GM20431 (cell line): Measurements from ENCODE around the gene NCOA1.

Experiments
- in situ Hi-C: fragments of 300-500 bp; cut with MseI, MboI; formaldehyde crosslinking; loops from one replicate; pipeline ENCODE4 v1.15.0; 2020; ENCODE audit warnings: low sequenced_read_pairs; ENCODE audit not compliant: unreplicated experiment

NCOA1 gene

DNA sequence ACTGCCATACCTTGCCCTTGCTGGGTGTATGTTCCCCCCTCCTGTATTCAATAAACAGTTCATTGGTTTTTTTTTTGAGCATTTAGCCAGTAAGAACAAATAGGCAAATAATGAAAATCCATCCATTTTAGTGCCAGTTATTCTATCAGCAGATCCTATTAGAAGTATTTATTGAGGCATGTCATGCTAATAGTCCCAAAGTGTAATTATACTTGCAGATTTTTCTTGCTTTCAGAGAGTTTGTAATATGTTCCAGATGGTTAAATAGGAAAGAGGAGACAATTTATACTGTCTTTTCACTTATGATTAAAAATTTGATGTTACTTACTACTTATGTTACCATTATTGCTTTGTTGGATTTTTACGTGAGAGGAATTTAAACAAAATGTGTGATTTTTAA lies 127.6 kb downstream of the NCOA1 start:
- in situ Hi-C loops, result no loop called here

DNA sequence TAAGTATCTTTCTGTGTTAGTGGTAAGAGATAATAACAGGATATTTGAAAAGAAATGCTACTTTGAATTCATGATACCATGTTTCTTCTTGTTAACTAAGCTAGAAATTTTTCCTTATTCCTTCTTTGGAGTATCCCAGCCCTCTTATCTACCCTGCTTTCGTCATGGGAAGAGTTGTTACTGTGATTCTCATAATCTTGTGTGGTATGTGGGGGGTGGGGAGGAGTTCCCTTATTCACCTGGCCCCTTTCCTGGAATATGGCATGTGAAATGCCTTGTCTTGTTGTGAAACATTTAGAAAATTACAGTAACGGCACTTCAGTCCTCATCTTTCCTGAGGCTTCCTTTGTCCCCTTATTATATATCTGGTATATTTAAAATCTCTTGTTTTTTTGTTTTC lies 129.9 kb downstream of the NCOA1 start:
- in situ Hi-C loops, result no loop called here

DNA sequence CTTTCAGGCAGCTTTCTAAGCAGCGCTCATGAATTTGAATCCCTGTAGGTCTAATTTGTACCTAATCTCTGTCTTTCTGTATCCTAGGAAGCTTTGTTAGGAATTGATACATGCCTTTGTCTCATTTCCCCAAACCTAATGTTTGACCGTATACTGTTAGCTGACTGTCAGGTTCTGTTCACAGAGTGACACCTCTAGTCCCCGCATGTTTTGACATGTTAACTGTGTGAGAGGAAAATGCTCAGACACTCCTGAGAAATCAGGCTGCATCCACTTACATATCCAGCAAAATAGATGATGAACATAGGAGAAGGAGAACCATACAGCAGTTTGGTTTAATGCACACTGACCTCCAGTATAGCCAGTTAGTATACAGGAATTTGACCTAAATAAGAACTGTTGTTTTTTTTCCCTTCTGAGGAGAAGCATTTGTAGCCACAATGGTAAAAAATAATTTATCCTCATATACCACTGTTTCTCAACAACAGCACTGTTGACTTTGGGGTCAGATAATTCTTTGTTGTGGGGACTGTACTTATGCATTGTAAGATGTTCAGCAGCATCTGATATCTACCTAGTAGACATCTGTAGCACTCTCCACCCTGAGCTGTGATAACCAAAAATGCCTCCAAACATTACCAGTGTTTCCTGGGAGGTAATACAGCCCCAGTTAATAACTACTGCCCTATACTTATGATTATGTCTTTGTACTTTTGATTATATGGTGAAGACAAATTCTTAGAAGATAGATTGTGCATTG lies 130.9 kb downstream of the NCOA1 start:
- in situ Hi-C loops, result no loop called here

DNA sequence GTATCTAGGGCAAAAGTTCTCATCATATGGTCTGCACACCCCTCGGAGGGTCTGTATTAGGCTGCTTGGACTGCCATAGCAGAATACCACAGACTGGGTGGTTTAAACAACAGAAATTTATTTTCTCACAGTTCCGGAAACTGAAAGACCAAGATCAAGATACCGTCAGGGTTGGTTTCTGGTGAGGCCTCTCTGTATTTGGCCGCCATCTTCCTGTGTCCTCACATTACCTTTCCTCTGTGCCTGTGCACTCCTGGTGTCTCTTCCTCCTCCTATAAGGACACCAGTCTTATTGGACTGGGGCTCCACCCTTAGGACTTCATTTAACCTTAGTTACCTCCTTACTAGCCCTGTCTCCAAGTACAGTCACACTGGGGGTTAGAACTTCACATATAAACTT lies 132.5 kb downstream of the NCOA1 start:
- in situ Hi-C loops, result no loop called here

DNA sequence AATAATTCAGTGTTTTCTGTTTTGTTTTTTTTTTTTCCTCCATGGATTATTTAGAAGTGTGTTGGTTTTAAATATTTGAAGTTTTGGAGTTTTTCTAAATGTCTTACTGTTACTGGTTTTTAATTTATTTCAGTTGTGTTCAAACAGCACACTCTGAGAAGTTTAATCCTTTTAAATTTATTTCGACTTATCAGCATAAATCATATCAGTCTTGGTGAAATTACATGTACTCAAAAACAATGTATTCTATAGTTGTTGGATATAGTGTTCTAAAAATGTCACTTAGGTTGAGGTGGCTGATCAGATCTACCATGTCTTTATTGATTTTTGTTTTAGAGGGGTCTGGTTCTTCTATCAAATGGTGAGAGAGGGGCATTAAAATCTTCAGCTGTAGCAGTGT lies 134.7 kb downstream of the NCOA1 start:
- in situ Hi-C loops, result no loop called here

DNA sequence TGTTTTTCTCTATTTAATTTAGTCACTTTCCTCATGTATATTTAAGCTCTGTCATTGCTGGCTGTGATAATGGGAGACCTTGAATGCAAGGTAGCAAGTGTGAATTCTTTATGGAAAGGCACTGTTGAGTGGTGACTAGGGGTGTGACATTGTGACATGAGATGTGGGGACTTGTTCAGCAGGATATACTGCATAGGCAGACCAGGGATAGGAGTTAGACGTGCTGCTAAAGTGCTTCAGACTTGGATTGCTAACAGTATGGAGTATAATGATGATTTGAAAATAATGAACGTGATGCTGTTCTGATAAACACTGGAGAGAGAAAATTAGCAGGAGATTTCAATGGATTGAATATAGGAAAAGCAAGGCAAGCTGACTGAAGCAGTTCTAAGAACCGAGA lies 135.1 kb downstream of the NCOA1 start:
- in situ Hi-C loops, result no loop called here

DNA sequence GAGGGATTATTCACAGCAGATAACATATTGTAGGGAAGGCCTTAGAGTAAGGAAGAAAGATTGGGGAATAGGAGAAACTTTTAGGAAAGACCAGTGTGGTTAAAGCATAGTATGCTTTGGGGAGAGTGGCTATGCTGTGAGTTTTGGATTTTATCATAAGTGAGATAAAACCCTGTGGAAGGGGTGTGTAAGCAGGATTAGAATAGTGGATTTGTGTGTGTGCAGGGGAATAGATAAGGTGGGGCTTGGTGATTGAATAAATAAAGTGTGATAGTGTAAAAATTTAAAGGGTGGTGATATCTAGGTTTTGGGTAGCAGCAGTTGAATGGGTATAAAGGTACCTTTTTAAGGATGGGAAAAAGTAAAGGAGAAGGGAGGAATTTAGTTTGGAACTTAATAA lies 137.7 kb downstream of the NCOA1 start:
- in situ Hi-C loops, result no loop called here

DNA sequence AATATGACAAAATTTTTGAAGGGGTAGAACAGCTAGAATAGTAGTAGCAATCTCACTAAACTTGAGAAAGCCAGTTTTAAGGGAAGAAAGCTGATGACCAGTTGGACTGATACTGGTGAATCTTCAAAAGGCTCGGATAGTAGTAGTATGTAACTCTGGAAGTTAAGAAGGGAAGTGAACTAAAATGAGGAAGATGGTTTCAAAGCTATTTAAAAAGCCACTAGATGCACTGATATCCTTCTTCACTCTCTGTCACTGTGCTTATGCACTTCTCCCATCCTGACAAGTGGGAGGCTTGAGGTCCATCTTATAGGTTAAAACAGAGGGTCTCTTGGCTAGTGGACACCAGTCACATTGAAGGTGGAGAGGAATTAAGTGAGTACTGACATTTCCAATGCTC lies 141.1 kb downstream of the NCOA1 start:
- in situ Hi-C loops, result no loop called here

DNA sequence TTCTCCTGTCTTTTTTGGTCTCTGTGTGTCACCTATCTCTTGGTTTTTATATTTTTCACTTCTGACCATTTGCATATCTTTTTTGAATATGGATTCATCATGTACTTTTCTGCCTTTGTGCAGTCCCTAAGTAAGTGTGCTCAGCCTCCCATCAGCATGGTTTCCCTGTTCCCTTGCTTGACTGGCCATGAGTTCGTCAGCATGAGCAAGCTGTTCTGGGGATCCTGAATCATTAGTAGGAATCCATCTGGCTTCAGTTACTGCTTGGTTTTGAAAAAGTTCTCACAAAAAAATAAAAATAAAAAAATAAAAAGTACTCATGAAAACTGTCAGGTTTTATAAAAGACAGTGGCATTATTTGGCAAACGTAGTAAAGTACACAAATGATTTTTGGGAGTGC lies 144.1 kb downstream of the NCOA1 start:
- in situ Hi-C loops, result no loop called here

DNA sequence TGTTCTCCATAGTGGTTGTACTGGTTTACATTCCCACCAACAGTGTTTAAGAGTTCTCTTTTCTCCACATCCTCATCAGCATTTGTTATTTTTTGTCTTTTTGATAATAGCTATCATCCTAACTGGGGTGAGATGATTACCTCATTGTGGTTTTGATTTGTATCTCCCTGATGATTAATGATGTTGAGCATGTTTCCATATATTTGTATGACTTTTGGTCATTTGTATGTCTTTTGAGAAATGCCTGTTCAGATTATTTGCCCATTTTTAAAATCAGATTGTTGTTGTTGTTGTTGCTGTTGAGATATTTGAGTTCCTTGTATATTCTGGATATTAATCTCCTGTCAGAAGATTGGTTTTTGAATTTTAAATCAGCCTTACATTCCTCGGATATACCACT lies 147.5 kb downstream of the NCOA1 start:
- in situ Hi-C loops, result no loop called here

DNA sequence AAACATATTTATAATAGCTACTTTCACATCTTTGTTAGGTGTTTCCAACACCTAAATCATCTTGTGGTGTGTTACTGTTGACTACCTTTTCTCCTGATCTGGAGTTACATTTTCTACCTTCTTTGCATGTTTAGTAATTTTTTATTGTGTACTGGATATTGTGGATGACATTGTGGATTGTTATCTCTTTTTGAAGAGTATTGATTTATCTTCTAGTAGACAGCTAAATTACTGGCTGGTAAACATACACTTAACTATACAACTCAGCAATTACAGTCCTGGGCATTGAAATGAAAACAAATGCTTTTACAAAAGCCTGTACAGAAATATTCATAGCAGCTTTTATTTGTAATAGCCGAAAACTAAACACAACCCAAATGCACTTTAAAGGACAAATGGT lies 151.3 kb downstream of the NCOA1 start:
- in situ Hi-C loops, result no loop called here

DNA sequence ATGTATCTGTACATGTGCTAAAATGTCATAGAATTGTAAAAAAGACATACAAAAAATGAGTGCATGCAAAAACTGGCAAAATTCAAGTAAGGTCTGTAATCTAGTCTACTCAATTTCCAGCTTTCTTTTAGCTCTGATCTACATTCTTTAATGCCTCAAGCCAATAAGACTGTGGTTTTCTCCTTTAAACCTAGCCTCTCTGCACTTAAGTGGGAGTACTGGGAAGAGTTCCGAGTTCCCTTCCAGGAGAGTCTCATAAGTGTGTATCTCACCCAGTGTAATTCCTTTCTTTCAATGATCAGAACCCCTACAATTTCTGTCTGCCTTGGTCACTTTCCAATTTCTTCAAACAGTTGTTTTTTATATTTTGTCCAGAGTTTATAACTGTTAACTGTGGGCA lies 152.0 kb downstream of the NCOA1 start:
- in situ Hi-C loops, result no loop called here

DNA sequence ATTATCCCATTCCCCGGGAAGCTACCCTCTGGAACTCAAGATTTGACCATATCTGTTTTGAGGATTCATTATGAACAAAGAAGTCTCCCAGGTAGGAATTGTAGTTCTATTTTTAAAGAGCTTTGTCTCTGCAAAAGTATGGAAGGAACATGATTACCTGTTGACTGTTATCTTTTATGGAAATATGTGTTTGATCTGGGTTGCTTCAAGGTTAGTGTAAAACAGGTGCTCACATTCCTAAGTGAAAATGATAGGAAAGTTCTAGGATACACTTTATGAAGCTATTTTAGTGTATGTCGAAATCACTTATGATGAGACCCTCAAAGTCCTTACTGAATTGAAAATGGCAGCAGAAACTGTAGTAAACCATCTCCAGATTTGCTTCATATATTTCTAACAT lies 153.0 kb downstream of the NCOA1 start:
- in situ Hi-C loops, result no loop called here

DNA sequence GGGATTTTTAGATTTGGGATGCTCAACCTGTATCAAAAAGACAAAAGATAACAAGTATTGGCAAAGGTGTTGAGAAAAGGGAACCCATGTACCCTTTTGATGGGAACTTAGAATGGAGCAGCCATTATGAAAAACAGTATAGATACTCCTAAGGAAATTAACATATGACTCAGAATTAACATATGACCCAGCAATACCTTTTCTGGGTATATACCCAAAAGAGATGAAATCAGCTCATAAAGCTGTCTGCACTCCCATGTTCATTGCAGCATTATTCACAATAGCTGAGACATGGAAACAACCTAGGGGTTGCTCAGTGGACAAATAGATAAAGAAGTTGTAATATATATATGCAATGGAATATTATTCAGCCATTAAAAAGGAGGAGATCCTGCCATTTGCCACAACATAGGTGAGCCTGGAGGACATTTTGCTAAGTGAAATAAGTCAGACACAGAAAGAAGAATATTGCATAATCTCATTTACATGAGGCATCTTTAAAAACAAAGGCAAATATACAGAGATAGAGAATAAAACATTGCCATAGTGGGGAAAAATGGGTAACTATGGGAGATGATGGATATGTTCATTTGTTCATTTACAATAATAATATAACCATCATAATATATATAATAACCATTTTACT lies 160.1 kb downstream of the NCOA1 start:
- in situ Hi-C loops, result no loop called here

DNA sequence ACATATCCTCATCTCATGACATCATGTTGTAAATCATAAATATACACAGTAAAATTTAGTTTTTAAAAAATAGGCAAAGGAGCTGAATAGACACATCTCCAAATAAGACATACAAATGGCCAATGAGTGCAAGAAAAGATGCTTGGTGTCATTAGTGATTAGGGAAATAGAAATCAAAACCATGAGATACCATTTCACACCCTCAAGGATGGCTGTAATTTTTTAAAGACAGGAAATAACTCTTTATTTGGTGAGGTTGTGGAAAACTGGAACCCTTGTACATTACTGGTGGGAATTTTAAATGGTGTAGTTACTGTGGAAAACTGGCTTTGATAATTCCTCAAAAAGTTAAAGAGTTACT lies 160.6 kb downstream of the NCOA1 start:
- in situ Hi-C loops, result no loop called here

DNA sequence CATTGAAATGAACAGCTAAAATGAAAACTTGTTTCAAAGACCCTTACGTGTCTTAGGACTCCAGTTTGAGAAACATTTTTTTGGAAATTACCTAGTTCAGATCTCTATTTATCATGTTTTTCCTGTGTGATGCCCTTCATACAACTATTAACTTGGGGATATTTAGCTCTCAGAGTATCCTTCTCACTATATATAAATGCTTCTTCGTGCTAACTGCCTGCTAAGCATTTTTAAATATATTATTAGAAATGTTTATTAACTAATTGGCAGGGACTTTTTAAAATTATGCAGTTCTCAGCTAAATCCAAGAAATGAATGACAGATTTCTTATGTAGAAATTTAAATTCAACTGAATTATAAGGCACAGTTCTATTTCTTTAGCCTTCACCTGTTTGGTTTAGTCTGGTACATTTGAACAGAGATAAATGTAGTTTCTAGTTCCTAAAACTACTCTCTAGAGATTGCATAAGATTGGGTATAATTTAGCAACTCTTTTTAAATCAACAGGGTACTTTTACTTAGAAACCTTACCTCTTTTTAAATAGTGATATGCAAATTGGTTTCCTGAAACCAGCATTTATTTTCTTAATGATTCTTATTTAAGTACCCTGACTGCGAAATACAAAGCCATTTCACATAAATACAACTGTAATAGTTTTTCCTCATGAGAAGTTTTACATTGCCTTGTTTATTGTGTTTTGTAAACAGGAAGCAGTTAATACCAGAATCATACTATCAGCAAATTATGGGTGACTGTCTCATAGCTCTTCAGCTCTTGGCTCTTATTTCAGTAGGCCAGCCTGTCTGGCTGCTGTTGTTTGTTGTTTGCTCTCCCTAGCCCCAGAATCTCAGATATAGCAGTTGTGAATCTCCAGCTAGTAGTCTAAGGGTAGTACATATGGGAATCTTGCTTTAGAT lies 161.5 kb downstream of the NCOA1 start:
- in situ Hi-C loops, result no loop called here

DNA sequence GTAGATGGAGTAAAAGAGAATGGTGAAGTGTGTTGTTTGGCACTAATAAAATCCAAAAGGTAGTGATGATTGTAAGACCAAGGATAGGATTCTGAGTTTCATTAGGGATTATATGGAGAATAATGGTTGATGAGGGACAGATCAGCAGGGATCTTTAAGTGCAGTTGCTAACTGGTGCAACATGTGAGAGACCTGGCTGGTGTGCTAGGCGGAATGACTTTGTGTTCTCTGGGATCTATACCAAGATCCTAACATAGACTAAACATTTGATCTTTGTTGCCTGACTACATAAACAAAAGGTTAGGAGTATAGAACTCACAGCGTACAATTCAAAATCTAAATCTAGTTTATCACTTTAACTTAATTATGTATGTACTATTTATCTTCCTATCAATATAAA lies 166.8 kb downstream of the NCOA1 start:
- in situ Hi-C loops, result no loop called here

DNA sequence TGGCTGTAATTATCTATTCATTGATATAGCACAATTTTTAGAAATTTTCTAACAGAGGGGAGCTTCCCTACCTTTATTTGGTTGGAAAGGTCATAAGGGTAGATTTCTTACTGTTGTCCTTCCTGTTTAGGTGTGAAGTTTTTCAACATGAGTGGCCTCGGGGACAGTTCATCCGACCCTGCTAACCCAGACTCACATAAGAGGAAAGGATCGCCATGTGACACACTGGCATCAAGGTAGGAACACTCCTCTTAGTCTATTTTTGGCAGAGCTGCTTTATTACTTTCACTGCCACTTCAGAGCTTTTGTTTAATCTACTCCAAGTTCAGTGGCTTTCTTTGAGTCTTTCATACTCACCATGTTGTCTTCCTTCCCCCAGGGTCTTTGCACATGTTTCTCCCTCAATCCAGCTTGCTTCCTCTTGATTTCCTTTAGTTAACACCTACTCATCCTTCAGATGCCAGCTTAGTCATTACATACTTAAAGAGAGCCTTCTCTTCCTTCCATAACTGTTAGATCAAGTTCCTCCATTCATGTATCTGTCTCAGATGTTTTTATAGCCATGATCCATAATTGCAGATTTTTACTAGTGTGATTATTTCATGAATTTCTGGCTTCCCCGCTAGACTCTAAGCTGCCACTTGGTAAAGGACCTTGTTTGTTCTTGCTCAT lies 167.6 kb downstream of the NCOA1 start:
- in situ Hi-C loops, result no loop called here

DNA sequence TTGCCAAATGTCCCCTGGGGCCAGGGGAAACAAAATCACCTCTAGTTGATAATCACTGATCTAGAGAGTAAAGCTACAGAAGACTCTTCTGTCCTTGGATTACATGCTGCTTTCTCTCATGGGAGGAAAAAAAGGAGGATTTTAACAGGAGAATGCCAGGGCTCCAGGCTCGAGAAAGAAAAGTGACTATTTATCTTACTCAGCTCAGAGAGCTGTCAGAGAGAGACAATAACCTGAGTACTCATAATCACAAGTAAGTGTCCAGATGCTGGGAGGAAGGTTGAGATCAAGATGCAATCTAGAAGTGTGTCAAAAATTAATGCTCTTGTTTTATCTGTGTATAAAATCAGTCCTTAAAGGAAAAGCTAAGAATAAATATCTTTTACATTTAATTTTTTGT lies 168.8 kb downstream of the NCOA1 start:
- in situ Hi-C loops, result no loop called here

DNA sequence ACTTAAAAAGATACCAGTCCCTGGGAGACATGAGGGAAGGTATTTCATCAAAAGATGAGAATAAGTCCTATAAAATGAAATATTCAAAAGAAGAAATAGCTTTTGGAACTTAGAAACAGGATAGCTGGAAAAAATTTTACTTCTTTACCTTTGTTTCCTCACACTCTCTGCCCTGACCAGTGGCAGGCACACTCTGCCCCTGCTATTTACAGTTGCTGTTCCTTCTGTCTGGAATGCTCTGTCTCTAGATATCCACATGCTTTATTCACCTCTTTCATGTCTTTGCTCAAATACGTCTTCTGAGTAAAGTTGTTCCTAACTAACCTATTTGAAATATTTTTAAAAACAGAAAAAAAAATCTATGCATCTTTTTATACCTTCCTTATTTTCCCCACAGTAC lies 176.5 kb downstream of the NCOA1 start:
- in situ Hi-C loops, result no loop called here

DNA sequence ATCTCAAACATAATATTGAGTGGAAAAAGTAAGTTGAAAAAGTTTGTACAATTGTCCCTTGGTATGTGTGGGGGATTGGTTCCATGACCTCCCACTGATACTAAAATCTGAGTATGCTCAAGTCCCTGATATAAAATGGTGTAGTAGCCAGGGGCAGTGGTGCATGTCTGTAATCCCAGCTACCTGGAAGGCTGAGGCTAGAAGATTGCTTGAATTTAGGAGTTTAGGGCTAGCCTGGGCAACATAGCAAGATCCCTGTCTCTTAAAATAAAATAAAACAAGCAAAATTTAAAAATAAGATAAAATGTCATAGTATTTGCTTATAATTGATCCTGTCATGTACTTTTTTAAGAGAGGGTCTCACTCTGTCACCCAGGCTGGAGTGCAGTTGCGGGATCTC lies 180.2 kb downstream of the NCOA1 start:
- in situ Hi-C loops, result no loop called here
